ENCODE data around the gene GHRL. TPM values are rescaled to one million over a fixed set of nuclear protein-coding genes. Genes with fewer than 3 reads are reported as not detected.

Gene GHRL
- total and polyA plus RNA-seq, 12 donors, result 0.33 to 2.2 (median 0.97) TPM; not detected in 7

DNA sequence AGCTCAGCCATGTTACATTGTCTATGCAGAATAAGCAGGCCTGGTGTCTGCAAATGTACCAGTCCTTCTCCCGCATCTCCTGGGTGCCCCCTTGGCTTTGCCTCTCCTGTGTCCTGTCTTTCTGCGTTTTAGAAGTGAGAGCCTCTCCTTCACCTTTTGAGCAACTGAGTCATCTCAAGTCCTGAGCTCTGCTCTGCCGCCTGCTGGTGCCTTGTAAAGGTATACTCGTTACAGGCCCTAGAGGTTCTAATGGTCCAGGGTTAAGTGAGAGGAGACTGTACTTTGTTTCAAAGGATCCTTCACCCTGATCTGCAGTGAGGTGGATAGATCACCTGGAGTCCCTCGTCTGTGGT, 12.6 kb downstream of the GHRL start:
- Histone ChIP-seq H3K27me3 (no peaks in the 10 kb centered on the region), H3K36me3 (replicated peaks in 1 of 2) (peaks cover 0 to 67% of the 10 kb centered on the region in 2 donors), H3K4me1 (replicated peaks in 1 of 2) (no peaks in the 10 kb centered on the region), H3K9me3 (replicated peaks in 1 of 3) (no peaks in the 10 kb centered on the region), H3K27ac (no peak overlapping the region), H3K4me3 (no peak overlapping the region)
- TF ChIP-seq, protein P1, sequence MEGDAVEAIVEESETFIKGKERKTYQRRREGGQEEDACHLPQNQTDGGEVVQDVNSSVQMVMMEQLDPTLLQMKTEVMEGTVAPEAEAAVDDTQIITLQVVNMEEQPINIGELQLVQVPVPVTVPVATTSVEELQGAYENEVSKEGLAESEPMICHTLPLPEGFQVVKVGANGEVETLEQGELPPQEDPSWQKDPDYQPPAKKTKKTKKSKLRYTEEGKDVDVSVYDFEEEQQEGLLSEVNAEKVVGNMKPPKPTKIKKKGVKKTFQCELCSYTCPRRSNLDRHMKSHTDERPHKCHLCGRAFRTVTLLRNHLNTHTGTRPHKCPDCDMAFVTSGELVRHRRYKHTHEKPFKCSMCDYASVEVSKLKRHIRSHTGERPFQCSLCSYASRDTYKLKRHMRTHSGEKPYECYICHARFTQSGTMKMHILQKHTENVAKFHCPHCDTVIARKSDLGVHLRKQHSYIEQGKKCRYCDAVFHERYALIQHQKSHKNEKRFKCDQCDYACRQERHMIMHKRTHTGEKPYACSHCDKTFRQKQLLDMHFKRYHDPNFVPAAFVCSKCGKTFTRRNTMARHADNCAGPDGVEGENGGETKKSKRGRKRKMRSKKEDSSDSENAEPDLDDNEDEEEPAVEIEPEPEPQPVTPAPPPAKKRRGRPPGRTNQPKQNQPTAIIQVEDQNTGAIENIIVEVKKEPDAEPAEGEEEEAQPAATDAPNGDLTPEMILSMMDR (IDR thresholded peaks at IDR 0.05), result no peak
- TF ChIP-seq POLR2A (IDR thresholded peaks at IDR 0.05), result no peak
- DNase-seq, result peak in 1 of 7 donors; percentile 7
- WGBS, 4 donors, result 78 to 81% (median 79%) methylated on average over 5 of the region's 5 CpGs
- intact Hi-C loops (cut with DNase I), result no loop called here

DNA sequence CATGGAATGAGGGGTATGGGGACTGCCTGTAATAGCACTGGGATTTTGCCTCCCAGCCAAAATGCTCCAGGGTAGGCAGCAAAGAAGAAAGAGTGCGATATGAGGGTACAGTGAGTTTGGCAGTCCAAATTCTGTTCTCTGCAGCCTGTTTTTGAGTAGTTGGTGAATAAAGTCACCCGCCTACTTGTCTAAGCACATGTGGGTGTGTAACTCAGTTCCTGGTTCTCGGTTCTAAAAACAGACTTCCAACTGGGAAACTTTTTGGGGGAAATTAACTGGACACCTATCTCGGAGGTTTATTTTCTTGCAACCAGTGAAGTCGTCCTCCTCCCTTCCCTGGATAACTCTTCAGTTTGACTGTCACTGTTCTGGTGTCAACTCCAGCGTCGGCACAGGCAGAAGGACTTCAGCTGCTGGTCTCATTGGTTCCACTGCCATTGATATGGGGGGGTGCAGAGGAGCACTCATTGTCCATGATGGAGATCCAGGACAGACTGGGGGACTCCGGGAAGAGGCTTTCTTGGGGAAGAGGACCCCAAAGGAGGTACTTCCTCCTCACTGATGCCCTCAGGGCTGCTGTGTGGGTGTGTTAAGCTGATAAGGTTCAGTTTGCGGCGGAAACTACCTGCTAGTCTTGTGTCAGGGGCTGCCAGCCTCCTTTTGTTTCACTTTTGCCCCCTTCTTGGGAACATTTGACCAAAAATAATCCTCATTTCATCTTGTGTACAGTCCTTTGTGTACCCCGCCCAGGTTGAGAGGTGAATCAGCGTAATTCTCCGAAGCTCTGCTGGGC, 13.2 kb downstream of the GHRL start:
- DNase-seq, result no peak
- intact Hi-C loops (cut with DNase I), result no loop called here
- Histone ChIP-seq H3K27ac (no peak overlapping the region), H3K4me3 (no peak overlapping the region), H3K27me3 (no peaks in the 10 kb centered on the region), H3K9me3 (replicated peaks in 1 of 3) (no peaks in the 10 kb centered on the region), H3K36me3 (replicated peaks in 1 of 2) (peaks cover 0 to 66% of the 10 kb centered on the region in 2 donors), H3K4me1 (replicated peaks in 1 of 2) (no peaks in the 10 kb centered on the region)
- TF ChIP-seq, protein P1 (IDR thresholded peaks at IDR 0.05), result no peak
- no peak for TF ChIP-seq POLR2A (IDR thresholded peaks at IDR 0.05)
- 92 to 95% (median 93%) methylated on average over 12 to 13 of the region's 13 CpGs for WGBS, 4 donors

DNA sequence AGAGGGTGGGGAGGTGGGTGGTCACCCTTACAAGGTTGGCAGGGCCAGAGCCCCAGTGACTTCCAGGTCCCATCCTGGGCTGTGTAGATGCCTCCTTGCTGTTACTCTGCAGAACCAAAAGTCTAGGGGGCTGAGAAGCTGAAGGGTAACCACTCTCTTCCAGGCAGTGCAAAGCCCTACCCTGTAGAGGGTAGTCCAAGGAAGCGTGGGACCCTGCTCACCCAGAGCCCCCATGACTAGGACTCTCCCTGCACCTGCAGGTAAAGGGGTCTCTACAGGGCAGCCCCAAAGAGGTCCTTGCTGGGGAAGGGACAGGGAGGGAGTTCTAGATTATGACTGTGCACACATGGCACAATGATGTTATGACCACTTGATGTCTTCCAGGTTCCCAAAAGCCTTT, 14.2 kb downstream of the GHRL start:
- peaks cover 0 to 62% of the 10 kb centered on the region in 2 donors for H3K36me3 ChIP-seq (replicated peaks in 1 of 2)
- 92 to 100% (median 97%) methylated on average over 1 of the region's 1 CpG for WGBS, 4 donors
- no peak overlapping the region for H3K27ac ChIP-seq
- H3K9me3 ChIP-seq (replicated peaks in 1 of 3), result no peaks in the 10 kb centered on the region
- TF ChIP-seq POLR2A (IDR thresholded peaks at IDR 0.05), result no peak
- TF ChIP-seq, protein P1 (IDR thresholded peaks at IDR 0.05), result no peak
- peaks cover 2 to 8% of the 10 kb centered on the region in 2 donors for H3K4me1 ChIP-seq (replicated peaks in 1 of 2)
- no peaks in the 10 kb centered on the region for H3K27me3 ChIP-seq
- no peak overlapping the region for H3K4me3 ChIP-seq
- DNase-seq, result no peak
- intact Hi-C loops (cut with DNase I), result no loop called here

DNA sequence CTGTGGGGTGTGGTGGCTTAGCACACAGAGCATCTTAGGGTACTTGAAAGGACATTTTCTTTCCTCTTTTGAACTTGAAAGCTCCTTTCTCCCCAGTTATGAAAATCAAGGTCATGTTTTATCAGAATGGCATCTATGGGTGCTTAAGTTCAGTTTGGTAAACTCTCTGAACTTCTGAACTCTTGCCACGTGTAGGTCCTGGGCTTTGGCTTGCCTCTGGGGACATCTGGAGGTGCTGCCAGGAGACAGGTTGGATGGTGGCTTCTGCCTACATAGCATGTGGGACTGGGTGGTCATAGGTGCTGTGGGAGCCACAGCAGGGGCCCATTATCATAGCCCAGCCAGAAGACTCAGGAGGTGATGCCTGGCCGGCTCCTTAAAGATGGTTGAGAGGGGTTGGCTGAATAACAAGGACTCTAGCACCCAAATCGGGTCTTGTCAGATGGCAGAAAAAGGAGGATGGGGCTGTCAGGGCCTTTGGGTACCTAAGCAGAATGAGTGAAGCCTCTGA, 15.6 kb downstream of the GHRL start:
- Histone ChIP-seq H3K27me3 (no peaks in the 10 kb centered on the region), H3K9me3 (replicated peaks in 1 of 3) (no peaks in the 10 kb centered on the region), H3K4me1 (replicated peaks in 1 of 2) (peaks cover 2 to 15% of the 10 kb centered on the region in 2 donors), H3K4me3 (no peak overlapping the region), H3K27ac (no peak overlapping the region), H3K36me3 (replicated peaks in 1 of 2) (peaks cover 0 to 50% of the 10 kb centered on the region in 2 donors)
- intact Hi-C loops (cut with DNase I), result no loop called here
- DNase-seq, result peak in 1 of 7 donors; percentile 11
- TF ChIP-seq POLR2A (IDR thresholded peaks at IDR 0.05), result no peak
- TF ChIP-seq, protein P1 (IDR thresholded peaks at IDR 0.05), result no peak
- 76 to 83% (median 76%) methylated on average over 3 of the region's 3 CpGs for WGBS, 4 donors

Data from adrenal gland (tissue), 12 donors.